NCI-H128 (cell line): ENCODE measurements around the gene NPAS3.

Experiments used
- DNase-seq: peaks from one replicate; lab custom pipeline; 2025; ENCODE audit not compliant: unreplicated experiment; lab: John Stamatoyannopoulos, UW

NPAS3 gene

DNA sequence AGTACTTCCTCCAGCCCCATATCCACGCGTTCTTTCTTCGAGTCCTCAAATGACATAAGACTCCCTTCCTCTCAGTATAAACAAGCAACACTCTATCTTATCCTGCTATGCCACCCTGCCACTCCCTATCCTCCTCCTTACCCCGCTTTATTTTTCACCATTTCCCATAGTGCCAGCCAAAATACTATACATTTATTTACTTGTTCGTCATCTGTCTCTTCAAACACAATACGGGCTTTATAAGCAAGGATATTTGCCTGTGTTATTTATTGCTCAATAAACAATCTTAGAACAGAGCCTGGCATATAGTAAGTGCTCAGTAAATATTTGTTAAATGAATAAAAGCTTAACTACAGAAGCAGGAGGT, 567.3 kb downstream of the NPAS3 start:
- DNase-seq = no peak

DNA sequence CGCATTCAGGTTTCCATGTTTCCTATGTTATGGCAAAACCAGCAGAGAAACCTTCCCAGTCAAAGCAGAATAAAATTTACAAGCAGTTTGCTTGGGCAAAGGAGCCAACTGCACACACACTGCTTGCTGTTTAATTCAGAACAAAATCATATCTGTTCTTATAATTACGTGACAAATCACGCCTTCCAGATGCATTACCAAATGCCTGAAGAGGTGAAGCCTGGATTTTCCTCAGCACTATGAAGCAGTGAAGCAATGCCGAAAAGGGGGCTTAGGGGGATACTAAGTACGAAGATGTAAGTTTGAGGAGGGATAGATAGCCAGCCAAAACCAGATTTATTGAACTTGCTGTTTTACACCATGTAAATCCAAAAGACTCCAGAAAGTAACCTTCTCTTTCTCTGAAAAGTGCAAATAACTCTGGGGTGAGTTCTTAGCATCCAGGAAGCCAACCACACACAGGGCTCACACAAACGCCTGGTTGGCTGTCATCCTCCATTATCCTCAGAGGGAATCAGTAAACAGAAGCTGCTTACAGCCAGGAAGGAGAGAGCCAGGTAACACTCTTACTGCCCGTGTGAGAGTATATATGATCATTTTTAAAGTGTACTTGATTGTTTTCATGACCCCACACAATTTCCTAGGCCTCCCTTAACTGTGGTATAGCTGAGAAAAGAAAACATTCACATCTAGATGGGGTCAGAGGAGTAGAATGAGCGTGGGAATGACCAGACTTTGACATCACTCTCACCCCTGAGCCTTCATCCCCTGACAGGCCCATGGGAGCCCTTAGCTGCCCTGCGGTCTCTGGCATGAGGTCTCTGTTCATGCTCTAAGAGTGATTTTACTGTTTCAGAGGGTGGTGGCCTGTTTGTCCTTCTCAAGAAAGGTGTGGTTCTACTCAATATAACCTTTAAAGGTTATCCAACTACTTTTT, 569.7 kb downstream of the NPAS3 start:
- DNase-seq = no peak

DNA sequence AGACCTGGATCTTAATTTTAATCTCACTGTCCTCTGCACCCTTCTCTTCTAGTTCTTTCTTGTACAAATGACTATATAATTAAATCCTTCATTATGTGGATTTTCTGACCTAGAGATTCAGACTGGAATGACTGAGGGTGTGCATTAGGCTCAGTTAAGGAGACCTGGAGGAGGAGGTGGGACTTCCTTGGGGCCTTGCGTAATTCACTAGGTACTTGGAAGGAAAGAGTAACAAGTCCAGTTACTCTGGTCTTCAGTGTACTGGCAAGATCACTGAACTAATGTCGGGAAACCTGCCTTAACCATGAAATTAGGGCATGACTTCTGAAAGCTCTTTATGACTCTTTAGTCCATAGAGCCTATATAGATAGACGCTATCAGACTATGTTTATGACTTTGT, 570.8 kb downstream of the NPAS3 start:
- DNase-seq = no peak

DNA sequence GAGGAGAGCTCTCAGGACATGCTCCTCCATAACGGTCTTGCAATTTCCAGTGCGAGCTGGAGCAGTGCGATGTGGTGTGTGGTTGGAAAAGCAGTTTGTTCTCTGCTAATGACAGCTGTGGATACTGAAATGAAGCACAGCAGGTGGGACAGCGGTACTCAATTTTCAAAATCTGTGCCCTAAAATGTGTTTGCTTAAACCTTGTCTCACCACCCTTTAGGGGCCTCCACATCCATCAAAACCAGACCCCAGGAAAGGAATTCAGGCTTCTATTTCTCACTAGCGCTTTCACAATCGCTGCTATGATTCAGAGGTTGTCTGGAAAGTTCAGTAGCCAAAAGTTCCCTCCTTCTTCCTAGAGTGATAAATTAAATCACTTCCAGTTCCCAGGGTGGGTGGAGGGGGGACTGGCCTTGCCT, 571.4 kb downstream of the NPAS3 start:
- DNase-seq = no peak

DNA sequence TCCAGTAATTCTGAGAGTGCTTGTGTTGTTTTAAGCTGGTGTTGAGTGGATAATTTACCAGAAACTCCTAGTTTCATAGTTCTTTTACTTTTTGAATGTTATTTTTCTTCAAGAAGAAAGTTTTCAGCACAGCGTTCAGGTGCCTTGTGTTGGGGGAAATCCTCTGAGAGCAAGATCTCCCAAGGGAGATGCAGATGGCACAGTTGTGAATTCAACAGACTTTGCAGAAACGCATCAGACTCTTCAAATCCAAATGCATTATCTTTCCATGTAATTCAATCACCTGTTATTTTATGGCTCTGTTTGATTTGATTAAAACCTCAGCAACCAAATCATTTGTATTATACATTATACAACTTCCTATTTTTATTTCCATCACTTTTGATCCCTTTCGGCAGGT, 572.3 kb downstream of the NPAS3 start:
- DNase-seq = no peak

DNA sequence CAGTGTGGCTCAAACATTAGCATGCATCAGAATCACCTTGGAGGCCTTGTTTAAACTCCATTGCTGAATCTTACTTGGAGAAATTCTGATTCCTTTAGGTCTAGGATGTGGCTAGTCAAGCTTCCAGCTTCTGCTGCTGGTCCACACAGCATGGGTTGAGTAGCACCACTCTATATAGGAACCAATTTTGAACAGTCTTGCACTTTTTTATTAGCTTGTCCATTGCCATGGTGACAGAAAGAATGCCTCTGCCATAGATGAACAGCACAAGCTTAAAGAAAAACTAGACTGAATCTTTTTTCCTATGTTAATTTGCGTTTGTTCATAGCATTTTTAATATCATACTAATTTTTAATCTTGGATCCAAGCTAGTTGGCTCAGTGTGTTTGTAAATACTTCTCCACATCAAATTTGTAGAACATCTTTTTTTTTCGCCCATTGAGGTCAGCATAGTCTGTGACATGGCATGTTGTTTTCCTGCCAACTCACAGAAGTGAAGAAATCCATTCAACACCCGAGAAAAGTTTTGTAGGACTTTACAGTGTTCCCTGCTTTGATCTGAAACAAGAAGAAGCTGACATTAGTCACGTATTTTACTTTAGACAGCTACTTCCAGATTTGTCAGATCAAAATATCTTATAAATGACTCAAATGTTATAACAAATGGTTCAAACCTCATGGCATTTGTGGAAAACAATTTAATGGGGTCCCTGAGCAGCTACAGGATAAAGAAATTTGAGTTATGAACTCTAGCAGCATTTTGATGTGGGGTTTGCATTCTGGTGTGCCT, 573.4 kb downstream of the NPAS3 start:
- no peak for DNase-seq

DNA sequence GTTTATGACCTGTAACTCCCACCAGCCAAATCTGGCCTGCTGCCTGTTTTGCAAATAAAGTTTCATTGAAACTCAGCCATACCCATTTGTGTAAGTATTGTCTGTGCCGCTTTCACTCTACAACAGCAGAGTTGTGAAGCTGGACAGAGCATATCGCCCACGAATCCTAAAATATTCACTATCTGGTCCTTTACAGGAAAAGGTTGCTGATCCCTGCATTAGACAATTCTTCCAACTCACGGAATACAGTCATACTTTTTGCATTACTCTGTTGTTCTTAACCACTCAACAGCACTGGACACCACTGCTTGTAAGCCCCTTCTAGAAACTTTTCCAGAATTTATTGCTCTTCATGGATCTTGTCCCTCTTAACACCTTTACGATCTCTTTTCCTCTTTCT, 576.8 kb downstream of the NPAS3 start:
- DNase-seq = no peak

DNA sequence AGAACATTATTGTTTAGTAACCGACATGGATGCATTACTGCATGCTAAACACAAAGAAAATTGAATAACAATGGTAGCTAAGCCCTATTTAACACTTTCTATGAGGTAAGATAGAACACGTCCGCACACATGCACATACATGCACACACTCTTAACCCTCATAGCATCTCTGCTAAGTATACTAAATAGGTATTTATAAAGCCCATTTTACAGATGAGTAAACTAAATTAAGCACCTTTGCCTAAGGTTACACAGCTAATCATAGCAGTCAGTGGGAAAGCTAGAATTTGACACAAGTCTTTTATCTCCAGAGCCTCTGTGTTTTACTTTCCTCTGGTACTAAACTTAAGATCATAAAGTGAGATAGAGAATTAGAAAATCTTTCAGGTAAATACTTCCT, 577.2 kb downstream of the NPAS3 start:
- no peak for DNase-seq

DNA sequence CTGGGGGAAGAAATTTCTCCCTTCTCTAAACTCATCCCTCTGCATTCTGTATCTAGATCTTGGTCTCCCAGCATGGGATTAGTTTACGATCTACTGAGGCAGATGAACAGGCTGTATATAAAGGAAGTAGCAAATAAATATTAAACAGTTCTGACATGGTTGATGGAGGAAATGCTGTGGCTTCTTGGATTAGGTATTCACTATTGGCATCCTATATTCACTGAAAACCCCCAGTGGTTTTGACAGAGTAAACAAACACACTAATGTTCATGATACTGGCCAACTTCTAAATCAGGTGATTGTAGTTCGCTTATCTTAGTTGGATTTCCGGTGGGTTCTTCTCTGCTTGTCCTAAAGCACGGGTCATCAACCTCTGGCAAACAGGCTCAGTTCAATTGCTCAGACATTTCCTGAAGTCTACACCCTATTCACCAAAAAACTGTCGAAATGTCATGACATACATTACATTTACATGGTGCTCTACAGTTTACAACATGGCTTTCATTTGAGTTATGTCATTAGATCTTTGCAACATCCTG, 578.3 kb downstream of the NPAS3 start:
- no peak for DNase-seq

DNA sequence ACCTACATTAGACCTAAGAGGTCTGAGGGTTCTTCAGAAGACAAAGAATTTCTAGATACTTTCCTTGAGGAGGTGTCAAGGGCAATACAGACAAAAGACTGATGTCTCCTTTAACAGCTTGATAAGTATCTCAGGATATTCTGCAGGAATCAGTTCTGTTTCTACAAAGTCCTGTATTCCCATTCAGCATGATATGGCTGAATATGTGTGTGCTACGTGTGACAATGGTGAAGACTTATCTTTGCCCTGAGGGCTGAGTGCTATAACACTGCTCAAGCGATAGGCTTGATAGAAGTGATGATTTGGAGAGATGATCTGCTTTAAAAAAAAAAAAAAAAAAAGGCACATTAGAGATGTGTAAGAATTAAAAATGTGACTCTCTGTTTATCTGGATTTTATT, 582.5 kb downstream of the NPAS3 start:
- no peak for DNase-seq

DNA sequence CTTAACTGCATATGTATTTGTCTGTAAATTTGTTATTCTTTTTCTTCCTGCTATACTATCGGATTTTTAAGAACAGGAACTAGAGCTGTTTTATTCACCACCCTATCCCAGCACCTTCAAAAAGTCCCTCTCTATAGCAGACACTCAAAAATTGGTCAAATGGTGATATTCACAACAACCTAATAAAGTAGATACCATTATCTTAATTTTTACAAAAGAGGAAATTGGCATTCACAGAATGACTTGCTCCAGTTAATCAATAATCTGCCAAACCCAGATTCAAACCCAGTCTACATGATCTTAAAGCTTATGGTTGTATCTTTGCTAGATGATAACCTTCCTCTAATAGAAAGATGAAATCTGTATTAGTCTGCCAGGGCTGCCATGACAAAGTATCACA, 585.6 kb downstream of the NPAS3 start:
- no peak for DNase-seq

DNA sequence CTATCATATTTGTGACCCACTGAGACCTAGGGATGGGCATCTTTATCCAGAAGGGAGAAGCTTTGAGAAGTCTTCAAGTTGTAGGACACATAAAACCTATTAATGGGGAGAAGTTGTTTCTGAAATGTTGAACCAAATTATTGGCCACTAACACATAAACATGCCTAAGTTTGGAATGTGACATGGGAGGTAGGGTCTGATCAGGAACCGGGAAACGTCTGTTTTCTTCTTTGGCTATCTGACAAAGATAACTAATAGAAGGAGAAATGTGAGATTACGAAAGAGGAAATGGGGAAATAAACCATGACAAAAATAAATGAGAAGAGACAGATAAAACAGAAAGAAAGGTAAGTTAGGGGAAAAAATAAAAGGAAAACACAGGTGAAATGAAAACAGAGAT, 586.9 kb downstream of the NPAS3 start:
- no peak for DNase-seq

DNA sequence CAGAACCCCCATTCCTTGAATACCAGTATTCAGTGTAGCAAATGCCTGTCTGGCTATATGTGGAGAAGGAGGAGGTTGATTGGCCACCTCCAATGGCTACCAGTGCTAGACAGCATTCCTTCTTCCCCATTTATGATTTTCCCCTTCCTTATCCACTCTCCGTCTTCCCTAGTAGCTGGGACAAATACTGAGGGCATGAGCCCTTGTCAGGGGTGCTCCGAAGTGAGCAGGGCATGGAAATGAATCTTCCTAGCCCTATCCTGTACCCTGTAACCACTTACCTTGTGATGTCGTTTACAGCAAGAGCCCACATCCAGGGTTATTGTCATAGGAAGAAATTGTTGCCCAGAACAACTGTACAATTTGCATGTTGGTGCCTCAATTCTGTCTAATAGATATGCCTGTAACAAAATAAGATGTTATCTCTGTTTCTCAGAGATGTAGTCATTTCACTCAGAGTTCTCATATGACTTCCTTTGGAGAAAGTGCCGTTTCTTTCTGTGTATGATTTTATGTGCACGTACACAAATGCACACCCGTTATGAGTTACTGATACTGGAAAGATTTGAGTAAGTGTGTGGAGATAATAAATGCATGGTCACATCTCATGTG, 588.5 kb downstream of the NPAS3 start:
- DNase-seq = no peak

DNA sequence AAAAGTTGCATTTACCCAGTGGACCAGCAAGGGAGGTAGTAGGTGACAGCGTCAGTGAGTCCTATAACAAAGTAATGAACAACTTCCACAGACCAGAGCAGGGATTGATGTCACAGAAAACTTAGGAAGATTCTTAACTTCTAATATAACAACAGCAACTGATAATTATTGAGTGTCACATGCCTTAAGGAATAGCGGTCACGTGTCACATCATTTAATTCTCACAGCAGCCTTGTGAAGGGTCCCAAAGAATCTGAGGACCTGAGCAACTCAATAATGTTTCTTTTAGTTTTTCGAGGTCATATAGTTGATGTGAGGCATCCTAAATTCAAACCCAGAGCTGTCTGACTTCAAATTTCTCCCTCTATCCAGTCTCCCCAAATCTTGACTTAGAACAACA, 590.0 kb downstream of the NPAS3 start:
- no peak for DNase-seq

DNA sequence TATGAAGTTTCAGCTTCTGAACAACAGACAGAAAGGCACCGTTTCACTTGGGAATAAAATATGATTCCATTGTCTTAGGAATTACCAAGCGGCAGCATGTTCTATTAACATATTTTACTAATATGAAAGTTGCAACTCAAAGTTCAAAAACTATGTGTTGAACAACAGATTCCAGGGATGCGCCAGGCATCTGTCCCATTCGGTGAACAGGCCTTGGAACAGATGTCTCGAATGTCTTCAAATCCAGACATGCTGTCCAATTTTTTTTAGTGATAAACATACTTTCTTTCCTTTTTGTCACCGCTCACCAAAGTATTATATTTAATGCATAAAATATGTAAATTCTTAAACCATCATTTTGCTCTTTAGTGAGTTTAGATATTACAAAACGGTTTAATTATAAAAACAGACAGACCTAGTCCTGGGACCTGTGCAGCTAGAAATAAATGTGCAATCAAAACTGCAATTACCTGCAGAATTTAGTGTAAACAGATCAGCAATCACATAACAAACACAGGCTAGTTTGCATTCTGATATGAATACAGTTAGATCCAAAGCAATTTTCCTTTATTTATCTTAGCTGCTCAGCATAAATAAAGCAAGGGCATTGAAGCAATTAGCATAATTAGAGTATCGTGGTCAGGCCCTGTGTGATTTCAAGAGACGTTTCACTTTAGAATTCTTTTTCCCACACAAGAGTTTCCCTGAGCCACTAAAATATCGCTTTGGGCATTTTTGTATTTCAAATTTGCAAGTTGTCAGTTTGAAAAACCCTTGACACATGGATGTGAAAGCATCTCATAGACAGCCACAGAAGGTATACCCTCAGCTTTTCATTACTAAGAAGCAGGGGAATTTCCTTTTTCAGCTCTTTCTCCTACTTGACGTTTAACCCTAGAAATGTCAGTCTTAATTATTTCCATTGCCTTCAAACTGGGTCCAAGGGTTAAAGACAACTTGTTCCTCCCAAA, 591.4 kb downstream of the NPAS3 start:
- no peak for DNase-seq

DNA sequence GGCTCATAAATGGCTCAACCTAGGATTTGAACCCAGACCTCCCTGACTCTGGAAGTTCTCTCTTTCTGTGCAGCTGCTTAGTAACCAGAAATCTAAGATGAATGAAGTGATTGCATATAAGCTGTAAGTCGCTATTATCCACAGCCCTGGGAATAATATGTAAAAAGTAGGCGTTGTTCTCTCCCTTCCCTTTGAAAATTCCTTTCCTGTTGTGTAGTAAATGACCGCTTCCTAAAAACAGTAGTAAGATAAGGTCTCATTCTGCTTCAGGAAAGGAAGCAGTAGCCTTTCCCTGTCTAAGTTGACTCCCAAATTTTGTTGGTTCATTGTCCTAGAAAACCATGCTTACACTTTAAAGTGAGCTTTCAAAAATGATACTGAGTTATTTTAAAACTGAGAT, 593.9 kb downstream of the NPAS3 start:
- no peak for DNase-seq

DNA sequence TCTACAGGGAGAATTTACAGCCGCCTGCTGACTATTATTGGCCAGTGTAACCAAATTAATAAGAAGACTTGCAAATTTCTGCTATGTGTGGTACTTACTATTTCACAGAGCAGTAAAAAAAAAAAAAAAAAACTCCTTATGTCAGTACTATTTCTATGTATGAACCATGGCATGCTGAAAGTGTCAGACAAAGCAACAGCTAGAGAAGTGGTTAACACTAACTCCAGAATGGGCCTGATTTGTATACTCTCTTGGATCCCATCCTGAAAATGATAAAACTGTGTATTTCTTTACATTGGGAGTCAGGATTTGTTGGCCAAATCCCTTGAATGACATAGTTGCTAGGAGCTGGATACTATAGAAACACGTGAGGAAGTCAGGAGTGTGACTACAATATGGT, 595.4 kb downstream of the NPAS3 start:
- no peak for DNase-seq

DNA sequence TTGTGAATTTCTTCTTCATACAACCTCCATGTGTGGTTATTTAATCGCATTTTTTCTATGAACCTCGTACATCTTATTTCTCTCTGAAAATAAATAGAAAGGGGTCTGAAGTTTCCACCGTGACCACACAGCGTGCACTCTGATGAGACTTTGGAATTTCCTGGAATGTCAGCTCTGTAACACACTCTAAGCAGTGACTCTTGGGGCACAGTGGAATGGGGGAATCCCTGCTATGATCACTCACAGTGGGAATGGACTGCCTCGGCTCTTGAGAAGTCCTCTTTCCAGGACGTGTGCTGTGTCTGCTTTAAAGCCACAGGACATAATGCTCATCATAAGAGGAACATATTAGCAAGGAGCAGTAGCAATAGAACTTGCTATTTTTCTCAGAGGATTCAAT, 596.0 kb downstream of the NPAS3 start:
- no peak for DNase-seq

DNA sequence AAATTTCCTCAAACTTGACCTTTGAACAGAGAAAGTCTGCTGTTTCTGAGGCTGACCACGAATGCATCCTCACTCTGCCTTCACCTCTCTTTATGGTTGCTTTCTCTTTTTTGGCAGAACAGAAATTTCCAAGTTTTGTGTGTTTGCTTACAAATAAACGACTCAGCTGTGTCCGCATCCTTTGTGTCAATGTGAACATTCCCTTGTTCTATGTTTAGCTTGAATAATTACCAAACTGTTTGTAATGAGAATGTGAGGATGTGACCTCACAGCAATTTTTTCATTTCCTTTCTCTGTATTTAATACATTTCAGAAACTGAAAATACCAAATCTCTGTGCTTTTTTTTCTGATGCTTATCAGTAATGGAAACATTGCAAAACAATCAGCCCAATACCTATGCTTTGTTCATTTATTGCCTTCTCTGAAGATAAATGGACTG, 601.3 kb downstream of the NPAS3 start:
- no peak for DNase-seq

DNA sequence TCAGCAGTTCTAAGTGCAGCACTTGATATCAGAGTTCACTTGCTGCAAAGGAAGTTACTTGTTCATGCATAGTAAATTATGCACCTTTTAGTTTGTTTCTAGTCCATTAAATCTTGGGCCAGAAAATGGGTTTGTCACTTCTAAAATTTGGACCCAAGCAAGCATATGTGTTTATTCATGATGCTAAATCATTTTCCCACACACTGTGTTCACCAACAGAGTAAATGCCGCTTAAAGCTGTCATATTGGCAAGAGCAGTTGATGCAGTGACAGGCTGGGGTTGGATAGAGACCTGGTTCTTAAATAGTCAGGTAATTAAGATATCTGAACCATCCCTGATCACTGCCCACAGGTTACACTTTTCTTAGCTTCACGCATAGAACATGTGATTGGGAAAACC, 602.5 kb downstream of the NPAS3 start:
- DNase-seq = no peak
